ENCODE results near the gene SRPX2.

The SRPX2 gene

DNA sequence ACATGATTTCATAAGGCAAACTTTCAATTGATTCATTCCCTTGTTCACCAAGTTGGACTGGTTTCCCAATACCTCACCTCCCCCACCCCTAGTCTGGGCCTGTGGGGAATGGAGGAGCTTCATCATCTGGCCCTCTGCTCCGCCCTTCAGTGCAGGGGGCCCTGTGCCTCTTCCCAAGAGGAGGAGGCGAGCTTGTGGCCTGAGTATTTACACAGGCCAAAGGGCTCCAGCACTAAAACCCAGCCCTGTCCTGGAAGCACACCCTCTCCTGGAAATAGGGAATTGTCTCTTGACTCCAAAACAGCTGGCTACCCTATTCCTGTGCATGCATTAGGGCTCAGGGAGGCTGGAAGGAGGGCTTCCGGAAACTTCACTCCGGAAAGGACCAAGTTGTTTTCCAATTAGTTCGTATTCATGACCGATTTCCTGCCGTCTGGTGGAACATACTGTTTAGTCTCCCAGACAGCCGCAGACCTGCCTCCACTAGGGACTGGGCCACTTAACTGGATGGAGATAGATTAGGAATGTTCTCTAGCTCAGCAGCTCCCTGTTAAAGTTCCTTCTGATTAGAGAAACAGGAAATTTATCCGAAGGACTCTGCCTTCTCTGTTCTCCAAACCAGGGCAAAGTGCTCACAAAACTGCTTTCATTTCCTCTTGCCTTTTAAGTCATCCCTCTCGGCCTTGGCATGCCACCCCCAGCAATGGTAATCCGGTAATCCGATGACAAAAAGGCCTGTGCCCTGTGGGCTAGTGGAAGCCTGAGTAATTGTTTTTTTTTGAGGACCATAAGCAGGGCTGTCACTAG lies 5.8 kb downstream of the SRPX2 start:
- no peak for DNase-seq (ENCODE audit: low spot score)

DNA sequence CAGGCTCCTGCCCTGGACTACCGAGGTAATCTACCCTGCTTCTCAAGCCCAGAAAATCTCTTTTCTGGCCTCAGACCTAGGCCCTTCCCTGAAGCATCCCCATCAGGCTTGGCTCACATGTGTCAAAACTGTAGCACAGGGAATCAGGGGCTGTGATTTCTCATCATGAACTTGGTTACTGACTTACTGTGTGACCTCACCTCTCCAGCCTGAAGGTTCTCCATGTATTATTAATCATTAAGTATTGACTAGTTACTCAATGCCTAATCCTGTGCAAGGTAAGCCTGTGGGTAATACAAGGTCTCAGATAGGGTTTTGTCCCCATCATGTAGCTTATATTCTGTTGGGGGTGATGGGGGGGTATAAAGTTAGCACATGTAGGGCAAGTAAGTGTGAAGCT lies 6.8 kb downstream of the SRPX2 start:
- DNase-seq (ENCODE audit: low spot score): no peak

DNA sequence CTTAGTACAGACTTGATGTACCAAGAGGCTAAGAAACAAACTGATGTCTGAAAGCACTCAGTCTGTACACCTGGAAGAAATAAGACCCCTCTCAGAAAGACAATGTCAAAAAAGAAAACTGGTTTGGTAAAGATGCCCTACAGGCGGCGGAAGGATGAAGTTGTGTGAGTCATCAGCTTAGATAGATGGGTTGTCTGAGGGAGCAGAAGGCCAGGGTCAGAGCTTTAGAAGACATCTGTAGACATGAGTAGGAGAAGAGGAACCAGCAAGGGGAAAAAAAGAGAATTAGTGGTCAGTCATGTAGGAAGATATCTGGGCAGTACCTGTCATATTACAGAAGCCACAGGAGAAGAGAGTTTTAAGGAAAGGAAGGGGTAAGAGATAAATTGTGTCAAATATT lies 8.3 kb downstream of the SRPX2 start:
- DNase-seq (ENCODE audit: low spot score): no peak

DNA sequence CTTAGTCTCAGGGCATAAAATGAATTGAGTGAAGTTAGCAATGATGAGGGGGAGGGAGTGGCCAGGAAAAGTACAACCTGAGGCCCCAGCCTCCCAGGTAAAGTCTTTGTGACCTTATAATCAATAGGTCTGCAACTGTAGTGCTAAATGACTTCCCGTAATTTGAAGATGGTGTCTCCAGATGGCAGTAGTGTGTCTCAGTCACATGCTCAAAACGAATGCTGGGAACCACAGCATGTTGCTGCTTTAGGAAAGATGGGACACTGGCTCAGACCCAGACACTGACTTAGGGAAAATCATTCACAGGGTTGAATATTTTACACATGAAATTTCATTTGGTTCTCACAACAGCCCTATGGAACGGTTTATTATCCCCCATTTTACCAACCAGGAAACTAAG lies 10.3 kb downstream of the SRPX2 start:
- DNase-seq (ENCODE audit: low spot score): peak; percentile 14

DNA sequence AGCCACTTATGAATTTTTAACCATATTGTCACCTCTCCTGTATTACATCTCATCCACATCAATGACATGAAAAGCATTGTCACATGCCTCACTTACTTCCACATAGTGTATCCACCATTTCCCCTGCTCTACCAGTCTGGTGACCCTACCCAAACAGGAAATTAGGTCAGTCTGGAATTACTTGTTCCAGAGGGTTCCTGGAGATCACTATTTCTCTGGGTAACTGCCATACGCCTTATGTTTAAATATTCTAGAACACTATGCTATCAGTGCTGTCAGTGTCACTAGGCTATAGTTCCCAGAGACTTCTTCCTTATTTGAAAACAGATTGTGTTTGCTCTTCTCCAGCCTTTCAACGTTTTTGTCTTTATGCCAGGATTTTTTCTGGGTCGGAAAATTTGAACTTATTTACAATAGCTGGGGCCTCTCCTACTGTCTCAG lies 15.0 kb downstream of the SRPX2 start:
- DNase-seq (ENCODE audit: low spot score): no peak

DNA sequence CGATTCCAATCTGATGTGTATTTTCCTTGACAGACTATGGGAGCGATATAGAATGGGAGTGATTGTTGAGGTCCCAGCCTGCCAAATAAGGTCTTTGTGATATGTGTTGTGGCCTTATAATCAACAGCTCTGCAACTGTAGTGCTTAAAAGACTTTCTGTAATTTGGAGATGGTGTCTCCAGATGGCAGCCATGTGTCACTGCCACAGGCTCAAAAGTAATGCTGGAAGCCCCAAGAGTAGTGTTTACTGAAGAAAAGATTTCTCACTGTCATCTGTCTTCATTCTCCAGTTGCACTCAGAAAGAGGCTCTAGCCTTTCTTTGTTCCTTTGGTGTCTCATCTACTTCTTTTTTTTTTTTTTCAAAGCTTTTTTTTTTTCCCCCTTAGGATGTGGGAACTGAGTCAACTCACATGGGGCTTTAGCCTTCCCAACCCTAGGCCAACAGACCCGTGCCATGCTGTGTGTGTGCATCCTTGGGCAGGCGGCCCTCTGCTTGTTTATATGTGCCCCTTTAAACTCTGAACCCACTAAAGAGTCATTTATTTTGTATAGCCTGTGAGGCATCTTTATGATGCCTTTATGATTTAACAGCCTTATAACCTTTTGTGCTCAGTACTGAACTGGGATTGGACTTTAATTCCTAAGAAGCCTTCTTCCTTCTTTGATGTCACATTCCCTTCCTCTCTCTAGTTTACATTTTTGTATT lies 15.6 kb downstream of the SRPX2 start:
- no peak for DNase-seq (ENCODE audit: low spot score)

DNA sequence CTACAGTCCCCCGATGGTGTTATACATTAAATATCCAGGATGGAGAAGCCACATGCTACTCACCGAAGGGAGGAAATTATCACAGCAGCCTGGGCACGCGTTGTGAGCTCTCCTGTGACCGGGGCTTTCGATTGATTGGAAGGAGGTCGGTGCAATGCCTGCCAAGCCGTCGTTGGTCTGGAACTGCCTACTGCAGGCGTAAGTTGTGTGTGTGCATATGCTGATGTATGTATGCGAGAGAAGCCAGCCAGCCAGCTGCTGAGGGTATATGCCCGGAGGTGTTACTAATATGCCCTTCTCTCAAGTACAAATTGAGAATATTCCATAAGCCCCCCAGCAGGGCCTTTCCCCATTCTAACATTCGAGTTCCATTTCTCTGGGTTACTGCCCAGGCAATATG lies 18.2 kb downstream of the SRPX2 start:
- no peak for DNase-seq (ENCODE audit: low spot score)

DNA sequence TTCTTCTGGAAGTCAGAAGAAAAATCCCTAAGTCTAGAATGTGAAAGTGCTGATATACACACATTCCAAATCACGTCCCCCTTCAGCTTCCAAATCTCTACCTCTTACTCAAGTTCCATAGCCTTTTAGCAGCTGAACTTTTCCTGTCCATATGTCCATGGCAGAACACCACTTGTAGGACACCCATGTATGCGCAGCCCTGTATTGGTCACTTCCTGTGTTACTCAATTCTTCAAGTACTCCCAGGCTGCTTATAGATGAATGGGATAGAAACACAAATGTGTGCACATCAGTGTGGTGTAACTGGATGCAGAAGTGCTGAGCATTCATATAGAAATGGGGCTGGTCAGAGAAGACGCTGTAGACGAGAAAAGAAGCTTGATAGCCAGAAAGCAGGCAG lies 18.8 kb downstream of the SRPX2 start:
- DNase-seq (ENCODE audit: low spot score): no peak

DNA sequence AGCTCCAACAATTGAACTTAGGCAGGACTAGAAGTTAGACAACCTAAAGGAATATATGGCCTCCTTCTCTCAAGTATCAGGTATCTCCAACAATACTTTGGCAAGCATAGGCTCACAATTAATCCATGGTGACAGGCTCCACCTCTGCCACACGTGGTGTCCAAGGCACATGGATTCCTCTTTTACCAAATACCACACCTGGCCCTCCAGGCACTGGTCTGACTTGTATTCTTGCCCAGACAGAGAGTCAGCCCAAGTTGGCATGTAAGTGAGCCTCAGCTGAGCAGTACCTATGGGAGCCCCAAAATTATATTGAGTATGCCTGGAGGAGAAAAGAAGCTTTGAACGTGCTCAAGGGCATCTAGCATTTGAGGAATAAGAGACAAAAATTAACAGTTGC lies 19.6 kb downstream of the SRPX2 start:
- no peak for DNase-seq (ENCODE audit: low spot score)

DNA sequence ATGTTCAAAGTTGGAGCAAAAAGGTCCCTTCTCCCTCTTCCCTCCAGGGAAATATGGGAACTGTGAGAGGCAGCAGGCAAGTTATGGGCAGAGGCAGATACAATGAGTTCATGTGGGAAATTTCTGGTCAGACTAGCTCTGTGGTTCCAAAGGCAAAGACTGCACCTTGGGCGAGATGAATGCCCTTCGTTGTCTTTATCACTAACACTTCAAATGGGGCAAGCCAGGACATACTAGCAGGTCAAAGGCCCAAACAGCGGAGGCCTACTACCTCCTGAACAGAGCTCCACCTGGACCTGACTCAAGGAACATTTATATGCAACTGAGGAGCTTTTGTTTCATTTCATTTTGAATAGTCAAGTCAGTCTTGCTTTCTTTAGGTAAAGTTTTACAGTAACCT lies 29.0 kb downstream of the SRPX2 start:
- DNase-seq (ENCODE audit: low spot score): no peak

DNA sequence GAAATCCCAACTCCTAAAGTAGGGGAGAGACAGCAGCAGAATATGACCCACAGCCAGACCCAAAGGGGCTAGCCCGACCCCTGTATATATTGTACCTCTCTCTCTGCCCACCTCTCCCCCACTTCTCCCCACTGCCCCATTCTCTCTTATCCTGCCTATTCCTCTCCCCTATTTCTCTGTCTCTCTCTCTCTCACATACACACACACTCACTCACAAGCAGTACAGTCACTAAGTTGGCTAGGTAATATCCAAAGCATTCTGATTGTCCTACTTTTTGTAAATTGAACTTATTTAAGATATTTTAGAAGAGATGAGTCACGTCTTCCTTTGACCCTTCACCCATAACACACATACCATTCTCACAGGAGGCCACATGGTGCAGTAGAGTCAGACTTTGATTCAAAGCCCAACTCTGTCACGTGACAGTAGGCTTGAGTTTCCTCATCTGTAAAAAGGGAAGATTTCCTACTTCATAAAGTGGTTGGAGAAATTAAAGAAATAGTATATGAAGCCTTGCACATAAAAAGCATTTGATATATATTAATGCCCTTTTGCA lies 29.5 kb downstream of the SRPX2 start:
- DNase-seq (ENCODE audit: low spot score): no peak

DNA sequence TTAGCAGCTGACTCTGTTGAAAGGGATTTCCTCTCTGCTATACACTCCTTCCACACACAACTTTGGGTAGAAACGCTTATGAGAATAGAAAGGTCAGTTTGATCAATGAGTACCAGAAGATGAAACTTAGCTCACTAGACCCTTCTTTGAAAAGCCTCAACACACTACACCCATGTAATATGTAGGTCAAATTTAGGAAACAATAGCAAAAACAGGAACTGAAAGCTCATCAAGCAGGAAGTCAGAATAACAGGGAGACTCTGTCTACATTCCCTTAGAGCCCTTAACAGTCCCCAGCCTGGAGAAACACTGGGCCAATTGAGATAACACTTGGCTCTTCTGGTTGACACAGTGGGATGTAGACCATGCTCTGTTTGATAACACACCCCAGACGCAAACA lies 30.7 kb downstream of the SRPX2 start:
- no peak for DNase-seq (ENCODE audit: low spot score)

DNA sequence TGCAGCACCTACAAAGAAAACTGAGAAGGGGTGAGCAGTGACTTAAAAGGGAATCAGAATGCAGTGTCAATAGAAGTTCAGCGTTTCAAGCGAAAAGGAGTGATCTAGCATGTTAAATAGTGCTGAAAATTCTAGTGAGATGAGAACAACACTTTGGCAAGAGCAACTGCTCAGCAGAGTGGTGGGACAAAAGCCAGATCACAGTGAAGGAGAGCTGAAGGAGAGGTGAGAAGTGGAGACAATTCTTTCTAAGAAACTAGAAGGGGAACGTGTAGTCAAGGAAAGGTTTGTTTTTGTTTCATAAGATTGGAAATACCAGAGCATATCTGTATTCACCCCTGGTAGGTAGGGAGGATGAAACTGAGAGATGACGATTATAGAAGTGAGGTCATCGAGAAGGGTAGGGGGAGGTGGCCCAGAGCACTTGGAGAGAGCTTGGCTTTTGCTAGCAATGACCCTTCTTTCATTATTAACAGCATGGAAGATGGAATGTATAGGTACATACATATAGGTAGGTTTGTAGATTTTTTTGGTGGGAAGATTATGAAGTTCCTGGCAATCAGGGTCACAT lies 33.7 kb downstream of the SRPX2 start:
- no peak for DNase-seq (ENCODE audit: low spot score)

DNA sequence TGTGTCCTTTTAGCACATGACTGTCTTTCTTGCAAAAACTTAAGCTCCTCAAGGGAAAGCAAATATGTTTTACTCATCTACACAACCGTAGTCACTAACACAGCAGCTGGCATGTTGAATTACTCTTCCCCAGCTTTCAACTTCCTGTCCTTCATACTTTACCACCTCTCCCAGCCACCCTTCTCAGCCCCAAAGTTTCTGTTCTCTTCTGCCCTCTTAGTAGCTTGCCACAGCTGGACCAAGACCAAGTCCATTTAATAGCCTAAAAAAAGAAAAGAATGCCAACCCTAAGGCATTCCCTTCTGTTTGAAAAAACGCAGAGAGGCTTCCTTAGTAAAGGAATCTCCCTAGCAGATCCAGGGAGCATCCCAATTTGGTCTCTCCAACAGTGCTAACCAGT lies 36.8 kb downstream of the SRPX2 start:
- DNase-seq (ENCODE audit: low spot score): no peak

DNA sequence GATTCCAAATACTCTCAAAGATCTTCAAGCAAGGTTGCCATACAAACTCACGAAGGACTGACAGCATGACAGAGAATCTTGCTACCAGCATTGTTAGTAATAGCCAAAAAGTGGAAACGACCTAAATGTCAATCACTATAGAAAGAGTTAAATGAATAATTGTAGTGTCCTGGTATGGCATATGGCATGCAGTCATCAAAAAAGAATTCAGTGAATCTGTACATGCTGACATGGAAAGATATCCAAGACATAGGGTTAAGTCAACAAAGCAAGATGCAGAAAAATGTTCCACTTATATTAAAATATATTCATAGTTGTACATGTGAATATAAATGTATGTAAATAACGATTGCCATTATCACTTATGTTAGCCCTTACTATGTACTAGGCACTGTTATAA lies 37.6 kb downstream of the SRPX2 start:
- no peak for DNase-seq (ENCODE audit: low spot score)

DNA sequence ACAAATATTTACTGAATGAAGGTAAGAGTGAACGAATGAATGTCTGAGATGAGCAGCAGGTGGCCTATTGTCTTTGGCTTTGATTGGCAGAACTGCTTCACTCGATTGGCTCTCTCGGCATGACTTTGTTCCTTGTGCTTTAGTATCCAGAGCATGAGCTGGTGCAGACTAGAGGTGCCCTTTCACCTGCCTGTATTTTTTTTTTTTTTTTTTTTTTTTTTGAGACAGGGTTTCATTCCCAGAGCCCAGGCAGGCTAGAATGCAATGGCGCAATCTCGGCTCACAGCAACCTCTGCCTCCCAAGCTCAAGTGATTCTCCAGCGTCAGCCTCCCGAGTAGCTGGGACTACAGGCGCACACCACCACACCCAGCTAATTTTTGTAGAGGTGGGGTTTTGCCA lies 38.9 kb downstream of the SRPX2 start:
- DNase-seq (ENCODE audit: low spot score): no peak

DNA sequence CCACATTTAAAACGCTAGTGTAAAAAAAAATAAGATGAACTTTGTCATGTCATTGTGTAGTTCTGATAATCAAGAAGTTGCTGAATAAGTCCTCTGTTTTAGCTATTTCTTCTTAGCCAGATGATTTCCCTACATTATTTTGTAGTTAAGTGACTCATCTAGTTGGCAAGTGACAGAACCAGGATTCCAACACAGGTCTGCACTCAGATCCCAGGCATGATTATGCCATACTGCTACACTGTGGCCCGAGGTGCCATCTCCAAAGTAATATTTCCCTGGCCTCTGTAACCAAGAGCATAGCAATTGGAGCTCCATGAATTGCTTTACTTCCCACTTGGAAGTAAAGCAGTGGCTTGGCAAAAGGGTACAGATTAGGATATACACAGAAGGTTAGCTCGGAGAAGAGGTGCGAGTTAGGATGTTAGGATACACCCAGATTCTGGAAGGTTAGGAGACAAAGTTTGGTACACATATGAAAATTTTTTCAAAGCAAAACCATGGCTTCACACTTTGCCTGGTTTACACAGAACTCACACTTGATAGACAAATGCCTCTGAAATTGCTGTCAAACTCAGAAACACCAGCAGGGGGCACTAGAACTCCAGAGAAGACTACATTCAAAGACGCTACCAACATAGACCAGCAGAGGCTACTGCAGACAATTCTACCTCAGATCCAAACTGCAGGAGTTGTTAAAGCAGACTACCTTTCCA lies 41.4 kb downstream of the SRPX2 start:
- DNase-seq (ENCODE audit: low spot score): peak; percentile 63

DNA sequence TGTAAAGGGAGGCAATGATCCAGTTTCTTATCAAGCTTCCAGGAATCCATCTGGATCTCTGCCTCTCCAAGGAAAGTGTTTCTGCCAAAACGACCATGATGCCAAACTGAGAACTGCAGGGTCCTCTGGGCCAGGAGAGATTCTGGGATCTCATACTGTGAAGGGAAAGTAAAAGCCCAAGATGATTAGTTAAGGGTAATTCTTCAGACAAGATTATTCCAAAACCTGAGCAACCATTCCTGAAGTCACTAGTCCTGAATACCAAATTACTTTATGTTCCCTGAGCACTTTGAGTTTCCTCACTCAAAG lies 42.0 kb downstream of the SRPX2 start:
- no peak for DNase-seq (ENCODE audit: low spot score)

DNA sequence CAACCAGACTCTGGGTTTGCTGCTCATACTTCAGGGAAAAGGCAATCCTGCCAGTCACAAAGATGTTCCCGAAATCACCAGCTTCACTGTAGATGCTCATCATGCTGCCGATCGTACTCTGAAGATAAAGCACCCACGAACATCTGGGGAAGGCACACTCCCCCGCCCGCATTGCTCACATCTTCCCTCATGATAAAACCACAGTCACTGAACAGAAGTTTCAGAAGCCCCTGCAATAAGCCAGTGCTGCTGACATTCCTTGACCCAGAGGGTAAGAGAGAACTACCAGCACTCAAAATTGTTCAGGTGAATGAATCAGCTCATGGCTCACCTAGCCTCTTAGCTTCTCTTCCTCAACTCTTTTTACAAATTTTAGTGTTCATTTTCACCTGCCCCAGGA lies 43.1 kb downstream of the SRPX2 start:
- no peak for DNase-seq (ENCODE audit: low spot score)

DNA sequence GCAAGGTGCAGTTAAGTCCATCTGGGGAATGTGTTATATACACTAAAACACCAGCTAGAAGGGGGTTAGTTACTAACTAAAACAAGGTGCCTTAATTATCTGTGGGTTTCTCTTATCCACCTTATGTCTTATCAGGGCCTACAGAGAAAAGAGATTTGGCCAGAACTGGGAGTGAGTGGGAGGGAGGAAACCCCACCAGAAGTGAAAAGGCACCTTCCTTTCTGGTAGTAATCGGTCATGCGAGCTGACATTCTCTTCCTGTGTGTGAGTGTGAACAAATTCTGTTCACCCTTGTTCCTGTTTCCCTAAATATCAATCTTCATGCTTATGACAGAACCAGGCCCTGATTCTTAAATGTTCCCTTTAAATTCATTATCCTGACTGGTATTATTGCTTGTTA lies 43.5 kb downstream of the SRPX2 start:
- DNase-seq (ENCODE audit: low spot score): no peak

DNA sequence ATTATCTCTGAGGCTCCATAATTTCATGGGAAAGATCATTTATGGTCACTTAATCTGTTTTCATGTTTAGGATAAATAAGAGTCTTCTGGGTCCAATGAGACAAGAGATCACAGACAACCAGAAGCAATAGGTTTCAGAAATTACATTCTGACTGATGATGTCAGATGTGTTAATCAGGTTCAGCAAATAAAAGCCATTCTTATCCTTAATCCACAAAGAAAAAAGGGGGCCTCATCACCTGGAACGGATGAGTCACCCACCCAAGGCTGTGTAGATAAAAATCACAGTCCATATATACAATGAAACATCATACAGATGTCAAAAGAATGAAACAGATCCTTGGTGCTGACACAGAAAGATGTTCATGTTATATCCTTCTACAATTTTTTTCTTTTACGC lies 51.3 kb downstream of the SRPX2 start:
- DNase-seq (ENCODE audit: low spot score): no peak

DNA sequence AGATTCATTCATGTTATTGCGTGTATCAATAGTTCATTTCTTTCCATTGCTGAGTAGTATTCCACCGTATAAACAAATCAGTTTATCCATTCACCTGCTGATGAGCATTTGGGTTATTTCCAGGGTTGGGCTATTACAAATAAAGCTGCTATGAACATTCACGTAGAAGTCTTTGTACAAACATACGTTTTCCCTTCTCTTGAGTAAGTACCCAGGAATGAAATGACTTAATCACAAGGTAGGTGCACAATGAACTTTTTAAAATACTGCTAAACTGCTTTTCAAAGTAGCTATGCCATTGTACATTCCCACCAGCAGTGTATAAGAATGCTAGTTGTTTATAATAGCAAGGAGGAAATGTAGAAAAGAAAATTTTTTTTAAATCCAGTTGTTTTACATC lies 52.0 kb downstream of the SRPX2 start:
- no peak for DNase-seq (ENCODE audit: low spot score)
